K562 (cell line): ENCODE measurements around the gene ALDH1A3. TPM values are rescaled to one million over a fixed set of nuclear protein-coding genes. Genes with fewer than 3 reads are reported as not detected.

Source experiments
- ATAC-seq: fragments of 200-7000 bp; cut with Tn5 transposase; 3 replicates; pipeline ENCODE4 v1.9.1; 2020; ENCODE audit warnings: moderate library complexity
- Bru-seq: library from RNA; stranded (reverse); fragments of 400-500 nt; gene quantifications from one replicate; lab custom pipeline; 2021; lab: Mats Ljungman, UMichigan
- BruChase-seq, 2 experiments: library from RNA; stranded (reverse); fragments of 400-500 nt; gene quantifications; one replicate each; lab custom pipeline; 2021; lab: Mats Ljungman, UMichigan
- BruUV-seq: library from RNA; stranded (reverse); fragments of 400-500 nt; replicated peaks from 2 replicates; lab custom pipeline; 2021; lab: Mats Ljungman, UMichigan
- CTCF ChIA-PET: fragments of 300-600 bp; formaldehyde crosslinking; extraction: SDS; loops from one replicate; lab custom pipeline; 2021; ENCODE audit warnings: low intra/inter-chr PET ratio; lab: Yijun Ruan, JAX
- POLR2A ChIA-PET: fragments of 300-600, 350-650 bp; sonication (Branson Sonifier 250); formaldehyde crosslinking; extraction: SDS; loops from one replicate; lab custom pipeline; 2021; ENCODE audit warnings: antibody characterized with exemption, inconsistent platforms; lab: Yijun Ruan, JAX
- DNase-seq, 4 experiments: peaks; one replicate each; pipeline versions ENCODE4 v3.0.0 to v3.0.0-alpha.2; 2011 to 2018; ENCODE audit warnings: low spot score in 3 of 4, mixed read lengths in 3 of 4; ENCODE audit errors: extremely low read depth in 1 of 4
- FAIRE-seq: peaks from 2 replicates; lab custom pipeline; 2011; peaks lifted over from hg19 to GRCh38; lab: Jason Lieb, UNC
- H2AFZ ChIP-seq: 2 replicates; pipeline ENCODE4 v1.6.0; 2011; ENCODE audit warnings: low read depth, low read length, control low read depth, inconsistent platforms
- H3K27ac ChIP-seq: fragments of 200-600 bp; 3 replicates; pipeline ENCODE4 v1.8.0; 2011; ENCODE audit warnings: low read depth, mild to moderate bottlenecking, control low read depth, inconsistent platforms, low read length, moderate library complexity, mixed read lengths; ENCODE audit errors: extremely low read depth
- H3K27me3 ChIP-seq, 2 experiments: fragments of 300-600 bp in 1 of 2; 2 replicates in 1 of 2; 3 replicates in 1 of 2; pipeline versions ENCODE4 v1.6.0 to v1.8.0; 2011; ENCODE audit warnings: inconsistent platforms in 2 of 2, low read length in 2 of 2, mild to moderate bottlenecking in 1 of 2, mixed read lengths in 1 of 2, moderate library complexity in 1 of 2; ENCODE audit not compliant: control insufficient read depth in 2 of 2, insufficient read depth in 2 of 2
- H3K36me3 ChIP-seq: fragments of 300-600 bp; 3 replicates; pipeline ENCODE4 v1.8.0; 2011; ENCODE audit warnings: mild to moderate bottlenecking, low read length, inconsistent platforms; ENCODE audit not compliant: control insufficient read depth, insufficient read depth
- H3K4me1 ChIP-seq, 2 experiments: fragments of 200-600 bp in 1 of 2; replicated peaks in 1 of 2; 2 replicates in 1 of 2; 3 replicates in 1 of 2; pipeline versions ENCODE4 v1.5.1 to v1.8.0; 2011; ENCODE audit warnings: inconsistent platforms in 2 of 2, low read length in 2 of 2, mild to moderate bottlenecking in 1 of 2, mixed read lengths in 1 of 2, moderate library complexity in 1 of 2; ENCODE audit not compliant: control insufficient read depth in 2 of 2, insufficient read depth in 2 of 2
- H3K4me2 ChIP-seq: 2 replicates; pipeline ENCODE4 v1.6.1; 2011; ENCODE audit warnings: low read length, control low read depth, inconsistent platforms, mixed read lengths; ENCODE audit not compliant: insufficient read depth
- H3K4me3 ChIP-seq: fragments of 200-600 bp; sonication (generic), shearing (Covaris generic); 2 replicates; pipeline ENCODE4 v1.5.1; 2016; ENCODE audit warnings: control low read depth, inconsistent platforms
- H3K79me2 ChIP-seq: fragments of 200-600 bp; 3 replicates; pipeline ENCODE4 v1.8.0; 2011; ENCODE audit warnings: low read length, inconsistent platforms; ENCODE audit not compliant: control insufficient read depth, insufficient read depth
- H3K9ac ChIP-seq, 2 experiments: 2 replicates each; pipeline versions ENCODE4 v1.6.0 to v1.6.1; 2011; ENCODE audit warnings: low read depth in 2 of 2, low read length in 2 of 2, control low read depth in 1 of 2, inconsistent platforms in 1 of 2, mild to moderate bottlenecking in 1 of 2, mixed read lengths in 1 of 2; ENCODE audit not compliant: insufficient read depth in 1 of 2
- H3K9me1 ChIP-seq: one replicate; pipeline ENCODE4 v1.6.0; 2011; ENCODE audit warnings: inconsistent platforms, mild to moderate bottlenecking, low read length, moderate library complexity; ENCODE audit not compliant: control insufficient read depth, insufficient read depth
- H3K9me3 ChIP-seq: replicated peaks from 2 replicates; pipeline ENCODE4 v1.5.1; 2011; ENCODE audit warnings: low read depth, low read length, inconsistent platforms; ENCODE audit not compliant: control insufficient read depth, insufficient read depth
- H4K20me1 ChIP-seq: replicated peaks from 2 replicates; pipeline ENCODE4 v1.6.1; 2011; ENCODE audit warnings: low read length, inconsistent platforms, mixed read lengths; ENCODE audit not compliant: control insufficient read depth, insufficient read depth
- MAFG ChIP-seq: fragments of 450-650 bp; conservative IDR thresholded peaks from 2 replicates; pipeline ENCODE4 v1.6.1; 2016; ENCODE audit warnings: missing genetic modification characterization, missing compliant biosample characterization
- NRF1 ChIP-seq, 2 experiments: fragments of 450-650 bp; IDR thresholded peaks in 1 of 2; conservative IDR thresholded peaks in 1 of 2; 2 replicates each; pipeline ENCODE4 v1.6.1; 2014; ENCODE audit warnings: mild to moderate bottlenecking in 2 of 2
- TCF3 ChIP-seq: sonication (generic); formaldehyde crosslinking; IDR thresholded peaks from 2 replicates; pipeline ENCODE4 v1.4.0; 2020; ENCODE audit warnings: mild to moderate bottlenecking, missing genetic modification reagents
- ZNF57 ChIP-seq: fragments of 450-650 bp; formaldehyde crosslinking; IDR thresholded peaks from 2 replicates; pipeline ENCODE4 v1.4.0; 2020; ENCODE audit warnings: mild to moderate bottlenecking, moderate library complexity
- ZNF75A ChIP-seq: fragments of 450-650 bp; formaldehyde crosslinking; IDR thresholded peaks from 2 replicates; pipeline ENCODE4 v1.4.0; 2020; ENCODE audit warnings: mild to moderate bottlenecking
- WGBS: fragments of 100-300 bp; shearing (Covaris generic); methylation state at CpG from one replicate; pipeline ENCODE4 v1.1.6; 2016; ENCODE audit warnings: low coverage, mixed read lengths; ENCODE audit not compliant: insufficient coverage; ENCODE audit errors: missing lambda C conversion rate; 5-methylcytosine and 5-hydroxymethylcytosine counted together
- in situ Hi-C: fragments of 300-500 bp; cut with MboI; formaldehyde crosslinking; loops from 4 replicates; pipeline ENCODE4 v1.15.0; 2018; ENCODE audit warnings: inconsistent platforms, mixed read lengths
- intact Hi-C: fragments of 100-400 bp; cut with micrococcal nuclease; formaldehyde crosslinking; loops from 2 replicates; pipeline ENCODE4 v1.14.2; 2022
- long read RNA-seq, 3 experiments: library from polyadenylated mRNA in 2 of 3; library from RNA in 1 of 3; unstranded in 2 of 3; stranded (forward) in 1 of 3; transcript quantifications; one replicate each; pipeline ENCODE4 v2.0.0, GENCODE V29; 2019 to 2022
- polyA minus RNA-seq, 3 experiments: library from RNA; depleted of rRNA, polyadenylated mRNA; stranded (reverse); fragments of >200 nt; gene quantifications; 2 replicates each; pipeline ENCODE4 v1.2.3, GENCODE V29; 2011
- polyA plus RNA-seq, 8 experiments: library from polyadenylated mRNA; depleted of rRNA in 4 of 8; stranded (reverse) in 5 of 8; unstranded in 3 of 8; fragments of >200 nt; fragmentation: Nextera tagmentation in 2 of 8; fragmentation: Illumina TruSeq in 1 of 8; extraction: Ambion mirVana in 2 of 8; extraction: Trizol in 1 of 8; gene quantifications; 2 replicates each; pipeline versions ENCODE4 v1.2.1 to v1.2.3, GENCODE V29; 2011 to 2014; ENCODE audit warnings: inconsistent platforms in 1 of 8, missing spikeins in 1 of 8
- total RNA-seq, 7 experiments: library from RNA; depleted of rRNA in 6 of 7; stranded (reverse); fragments of >200 nt in 6 of 7; fragmentation: Illumina TruSeq in 2 of 7; extraction: Trizol in 2 of 7; gene quantifications; 2 replicates each; pipeline versions ENCODE4 v1.2.1 to v1.2.3, GENCODE V29; 2011 to 2021; ENCODE audit warnings: low replicate concordance in 1 of 7
- TF ChIP-seq, protein P1 (sequence below), 2 experiments: fragments of 200-800 bp in 1 of 2; sonication (Bioruptor generic) in 1 of 2; sonication (generic) in 1 of 2; formaldehyde crosslinking in 1 of 2; IDR thresholded peaks in 1 of 2; conservative IDR thresholded peaks in 1 of 2; 2 replicates each; pipeline versions ENCODE4 v1.5.0 to v1.6.1; 2016 to 2020; ENCODE audit warnings: missing compliant biosample characterization in 1 of 2, missing genetic modification characterization in 1 of 2, missing genetic modification reagents in 1 of 2
- TF ChIP-seq, protein P2 (sequence below): fragments of 450-650 bp; formaldehyde crosslinking; IDR thresholded peaks from 2 replicates; pipeline ENCODE4 v1.4.0; 2022; ENCODE audit warnings: mild to moderate bottlenecking, moderate library complexity
- TF ChIP-seq, protein P3 (sequence below): fragments of 250-450 bp; sonication (Bioruptor Pico); IDR thresholded peaks from 2 replicates; pipeline ENCODE4 v1.4.0; 2020

Gene ALDH1A3
- not detected in 2 replicates for total RNA-seq (2011; cell fraction: chromatin; rRNA removed; ENCODE audit: low replicate concordance)
- total RNA-seq (2011; cell fraction: nucleolus; rRNA removed) = not detected in 2 replicates
- not detected in 2 replicates for total RNA-seq (2011; cell fraction: nucleoplasm; rRNA removed)
- not detected in 2 replicates for total RNA-seq (2014; rRNA removed)
- total RNA-seq (2014; rRNA removed; fragmentation: Illumina TruSeq; extraction: Trizol) = not detected in 2 replicates
- not detected in 2 replicates for total RNA-seq (2015; rRNA removed; fragmentation: Illumina TruSeq; extraction: Trizol)
- total RNA-seq (2021) = 0.38 and 0.40 TPM in 2 replicates
- not detected in 2 replicates for polyA plus RNA-seq (2011; rRNA removed)
- polyA plus RNA-seq (2011; cell fraction: cytosol; rRNA removed) = not detected in 2 replicates
- polyA plus RNA-seq (2011; cell fraction: nucleus; rRNA removed) = not detected in 2 replicates
- not detected in 2 replicates for polyA plus RNA-seq (2012)
- polyA plus RNA-seq (2014; fragmentation: Illumina TruSeq; extraction: Trizol) = not detected in 2 replicates
- not detected for polyA plus RNA-seq (2014; fragmentation: Nextera tagmentation; extraction: Ambion mirVana)
- polyA plus RNA-seq (2014; rRNA removed) = not detected in 2 replicates
- not detected in 2 replicates for polyA minus RNA-seq (2011; rRNA and poly(A)+ RNA removed)
- polyA minus RNA-seq (2011; cell fraction: cytosol; rRNA and poly(A)+ RNA removed) = not detected in 2 replicates
- not detected in 2 replicates for polyA minus RNA-seq (2011; cell fraction: nucleus; rRNA and poly(A)+ RNA removed)
- percentile 25 among the genes with signal in this experiment for Bru-seq, nascent RNA
- percentile 28 among the genes with signal in this experiment for BruChase-seq, experiment 1, labeled RNA remaining after a 2-hour chase
- BruChase-seq, experiment 2, labeled RNA remaining after a 6-hour chase = percentile 31 among the genes with signal in this experiment
- long read RNA-seq, experiment 1 = 0 reads
- long read RNA-seq, experiment 2 = 0 reads
- long read RNA-seq, experiment 3 = 0 reads

DNA sequence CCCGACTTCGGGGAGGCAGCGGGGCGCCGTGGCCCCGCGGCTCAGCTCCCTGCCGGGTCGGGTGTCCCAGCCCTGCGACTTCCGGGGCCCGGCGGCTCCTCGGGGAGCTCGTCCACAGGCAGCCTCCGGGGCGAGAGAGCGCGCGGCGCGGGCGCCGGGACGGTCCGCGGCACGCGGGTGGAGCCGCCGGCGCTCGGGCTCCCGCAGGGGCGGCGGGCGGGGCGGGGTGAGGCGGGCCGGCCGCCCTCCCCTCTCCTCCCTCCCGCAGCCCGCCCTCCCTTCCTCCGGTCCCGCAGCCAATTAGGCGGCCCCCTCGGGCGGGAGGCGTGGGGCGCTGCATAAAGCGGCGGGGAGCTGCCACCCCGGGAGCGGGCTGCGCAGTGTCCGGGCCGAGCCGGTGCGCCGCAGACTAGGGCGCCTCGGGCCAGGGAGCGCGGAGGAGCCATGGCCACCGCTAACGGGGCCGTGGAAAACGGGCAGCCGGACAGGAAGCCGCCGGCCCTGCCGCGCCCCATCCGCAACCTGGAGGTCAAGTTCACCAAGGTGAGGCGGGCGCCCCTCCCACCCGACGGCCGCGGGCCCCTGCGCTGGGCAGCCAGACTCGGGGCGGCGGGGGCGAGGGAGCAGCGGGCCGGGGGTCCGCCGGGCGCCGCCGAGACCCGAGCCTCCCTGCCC, at the start of gene ALDH1A3:
Gene ALDH1A3, plus strand, starts transcription at position 368 of the 675 bp plus-strand sequence. Its CDS starts 77 bp downstream, at position 445.
- Histone ChIP-seq H3K9me3 (no peaks in the 10 kb centered on the region), H3K9ac (no peak within 1 kb of the TSS)
- FAIRE-seq = no peak
- no peak for TF ChIP-seq ZNF75A
- TF ChIP-seq MAFG (tag) = no peak
- no peak for TF ChIP-seq ZNF57 (CRISPR knock-in tag)
- TF ChIP-seq, protein P1, sequence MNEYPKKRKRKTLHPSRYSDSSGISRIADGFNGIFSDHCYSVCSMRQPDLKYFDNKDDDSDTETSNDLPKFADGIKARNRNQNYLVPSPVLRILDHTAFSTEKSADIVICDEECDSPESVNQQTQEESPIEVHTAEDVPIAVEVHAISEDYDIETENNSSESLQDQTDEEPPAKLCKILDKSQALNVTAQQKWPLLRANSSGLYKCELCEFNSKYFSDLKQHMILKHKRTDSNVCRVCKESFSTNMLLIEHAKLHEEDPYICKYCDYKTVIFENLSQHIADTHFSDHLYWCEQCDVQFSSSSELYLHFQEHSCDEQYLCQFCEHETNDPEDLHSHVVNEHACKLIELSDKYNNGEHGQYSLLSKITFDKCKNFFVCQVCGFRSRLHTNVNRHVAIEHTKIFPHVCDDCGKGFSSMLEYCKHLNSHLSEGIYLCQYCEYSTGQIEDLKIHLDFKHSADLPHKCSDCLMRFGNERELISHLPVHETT (CRISPR knock-in tag; conservative IDR thresholded peaks at IDR 0.05 in 1 of 2, IDR thresholded peaks at IDR 0.05 in 1 of 2) = no peak
- no peak for TF ChIP-seq TCF3 (CRISPR knock-in tag)
- TF ChIP-seq, protein P2, sequence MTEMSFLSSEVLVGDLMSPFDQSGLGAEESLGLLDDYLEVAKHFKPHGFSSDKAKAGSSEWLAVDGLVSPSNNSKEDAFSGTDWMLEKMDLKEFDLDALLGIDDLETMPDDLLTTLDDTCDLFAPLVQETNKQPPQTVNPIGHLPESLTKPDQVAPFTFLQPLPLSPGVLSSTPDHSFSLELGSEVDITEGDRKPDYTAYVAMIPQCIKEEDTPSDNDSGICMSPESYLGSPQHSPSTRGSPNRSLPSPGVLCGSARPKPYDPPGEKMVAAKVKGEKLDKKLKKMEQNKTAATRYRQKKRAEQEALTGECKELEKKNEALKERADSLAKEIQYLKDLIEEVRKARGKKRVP (CRISPR knock-in tag) = no peak
- no peak for TF ChIP-seq NRF1 (conservative IDR thresholded peaks at IDR 0.05 in 1 of 2, IDR thresholded peaks at IDR 0.05 in 1 of 2)
- TF ChIP-seq, protein P3, sequence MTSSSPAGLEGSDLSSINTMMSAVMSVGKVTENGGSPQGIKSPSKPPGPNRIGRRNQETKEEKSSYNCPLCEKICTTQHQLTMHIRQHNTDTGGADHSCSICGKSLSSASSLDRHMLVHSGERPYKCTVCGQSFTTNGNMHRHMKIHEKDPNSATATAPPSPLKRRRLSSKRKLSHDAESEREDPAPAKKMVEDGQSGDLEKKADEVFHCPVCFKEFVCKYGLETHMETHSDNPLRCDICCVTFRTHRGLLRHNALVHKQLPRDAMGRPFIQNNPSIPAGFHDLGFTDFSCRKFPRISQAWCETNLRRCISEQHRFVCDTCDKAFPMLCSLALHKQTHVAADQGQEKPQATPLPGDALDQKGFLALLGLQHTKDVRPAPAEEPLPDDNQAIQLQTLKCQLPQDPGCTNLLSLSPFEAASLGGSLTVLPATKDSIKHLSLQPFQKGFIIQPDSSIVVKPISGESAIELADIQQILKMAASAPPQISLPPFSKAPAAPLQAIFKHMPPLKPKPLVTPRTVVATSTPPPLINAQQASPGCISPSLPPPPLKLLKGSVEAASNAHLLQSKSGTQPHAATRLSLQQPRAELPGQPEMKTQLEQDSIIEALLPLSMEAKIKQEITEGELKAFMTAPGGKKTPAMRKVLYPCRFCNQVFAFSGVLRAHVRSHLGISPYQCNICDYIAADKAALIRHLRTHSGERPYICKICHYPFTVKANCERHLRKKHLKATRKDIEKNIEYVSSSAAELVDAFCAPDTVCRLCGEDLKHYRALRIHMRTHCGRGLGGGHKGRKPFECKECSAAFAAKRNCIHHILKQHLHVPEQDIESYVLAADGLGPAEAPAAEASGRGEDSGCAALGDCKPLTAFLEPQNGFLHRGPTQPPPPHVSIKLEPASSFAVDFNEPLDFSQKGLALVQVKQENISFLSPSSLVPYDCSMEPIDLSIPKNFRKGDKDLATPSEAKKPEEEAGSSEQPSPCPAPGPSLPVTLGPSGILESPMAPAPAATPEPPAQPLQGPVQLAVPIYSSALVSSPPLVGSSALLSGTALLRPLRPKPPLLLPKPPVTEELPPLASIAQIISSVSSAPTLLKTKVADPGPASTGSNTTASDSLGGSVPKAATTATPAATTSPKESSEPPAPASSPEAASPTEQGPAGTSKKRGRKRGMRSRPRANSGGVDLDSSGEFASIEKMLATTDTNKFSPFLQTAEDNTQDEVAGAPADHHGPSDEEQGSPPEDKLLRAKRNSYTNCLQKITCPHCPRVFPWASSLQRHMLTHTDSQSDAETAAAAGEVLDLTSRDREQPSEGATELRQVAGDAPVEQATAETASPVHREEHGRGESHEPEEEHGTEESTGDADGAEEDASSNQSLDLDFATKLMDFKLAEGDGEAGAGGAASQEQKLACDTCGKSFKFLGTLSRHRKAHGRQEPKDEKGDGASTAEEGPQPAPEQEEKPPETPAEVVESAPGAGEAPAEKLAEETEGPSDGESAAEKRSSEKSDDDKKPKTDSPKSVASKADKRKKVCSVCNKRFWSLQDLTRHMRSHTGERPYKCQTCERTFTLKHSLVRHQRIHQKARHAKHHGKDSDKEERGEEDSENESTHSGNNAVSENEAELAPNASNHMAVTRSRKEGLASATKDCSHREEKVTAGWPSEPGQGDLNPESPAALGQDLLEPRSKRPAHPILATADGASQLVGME (CRISPR knock-in tag) = no peak

More for the DNA sequence above, at the start of gene ALDH1A3:
- H3K27ac ChIP-seq = no peak within 1 kb of the TSS
- no peak for DNase-seq
- 32% methylated on average over 32 of the region's 93 CpGs for WGBS
- no peaks in the 10 kb centered on the region; the same call in 1 of the 2 replicates for H4K20me1 ChIP-seq
- no peaks in the 10 kb centered on the region for H3K4me1 ChIP-seq
- in situ Hi-C loops (no loop called here), intact Hi-C loops (no loop called here)
- H2AFZ ChIP-seq = no peak within 1 kb of the TSS
- H3K9me1 ChIP-seq = peaks cover 3% of the 10 kb centered on the region
- peaks cover 10 to 41% of the 10 kb centered on the region in 2 experiments for H3K27me3 ChIP-seq
- H3K36me3 ChIP-seq = no peaks in the 10 kb centered on the region
- H3K79me2 ChIP-seq = no peaks in the 10 kb centered on the region
- H3K4me2 ChIP-seq = no peak within 1 kb of the TSS
- CTCF ChIA-PET = no interaction called here
- ATAC-seq = no peak
- POLR2A ChIA-PET = interaction anchor here (0.7 kb wide), 1 partner anchor 10 kb away, joined by 3 read pairs; no protein-coding TSS in a partner anchor
- BruUV-seq = no TSS peak
- no peak within 1 kb of the TSS for H3K4me3 ChIP-seq
